Trophoblast cell (in vitro differentiated cells and primary cell): ENCODE measurements around the gene ACVR2B.

Experiments
- DNase-seq, 2 donors: peaks; one replicate each; pipeline ENCODE4 v3.0.0-alpha.2; 2016
- H2AFZ ChIP-seq: 2 replicates; pipeline ENCODE4 v1.6.1; 2013; ENCODE audit warnings: low read length, moderate library complexity, mild to moderate bottlenecking; ENCODE audit not compliant: insufficient read depth, poor library complexity
- H2AK5ac ChIP-seq: 2 replicates; pipeline ENCODE4 v1.6.1; 2013; ENCODE audit warnings: mild to moderate bottlenecking, low read length
- H2BK120ac ChIP-seq: 2 replicates; pipeline ENCODE4 v1.6.1; 2013; ENCODE audit warnings: low read length, mild to moderate bottlenecking, moderate library complexity; ENCODE audit not compliant: insufficient read depth, poor library complexity
- H2BK12ac ChIP-seq: 2 replicates; pipeline ENCODE4 v1.6.1; 2013; ENCODE audit warnings: mild to moderate bottlenecking, low read length, moderate library complexity
- H2BK5ac ChIP-seq: 2 replicates; pipeline ENCODE4 v1.6.1; 2013; ENCODE audit warnings: low read length, low read depth, moderate library complexity, mild to moderate bottlenecking; ENCODE audit not compliant: poor library complexity
- H3K14ac ChIP-seq: 2 replicates; pipeline ENCODE4 v1.6.1; 2013; ENCODE audit warnings: mild to moderate bottlenecking, low read length
- H3K18ac ChIP-seq: 2 replicates; pipeline ENCODE4 v1.6.1; 2013; ENCODE audit warnings: mild to moderate bottlenecking, low read length
- H3K23ac ChIP-seq: 2 replicates; pipeline ENCODE4 v1.6.1; 2013; ENCODE audit warnings: low read length
- H3K27ac ChIP-seq: 2 replicates; pipeline ENCODE4 v1.5.1; 2013; ENCODE audit warnings: low read depth, mild to moderate bottlenecking, inconsistent platforms, low read length, moderate library complexity
- H3K27me3 ChIP-seq: 2 replicates; pipeline ENCODE4 v1.6.1; 2013; ENCODE audit warnings: inconsistent platforms, mild to moderate bottlenecking, low read length, moderate library complexity; ENCODE audit not compliant: insufficient read depth
- H3K36me3 ChIP-seq, 2 experiments: 1 replicate in 1 of 2; 2 replicates in 1 of 2; pipeline ENCODE4 v1.6.1; 2013; ENCODE audit warnings: low read length in 2 of 2, mild to moderate bottlenecking in 2 of 2, moderate library complexity in 1 of 2; ENCODE audit not compliant: insufficient read depth in 2 of 2, control insufficient read depth in 1 of 2
- H3K4ac ChIP-seq: 2 replicates; pipeline ENCODE4 v1.6.1; 2013; ENCODE audit warnings: low read depth, mild to moderate bottlenecking, low read length, moderate library complexity
- H3K4me1 ChIP-seq, 2 experiments: 1 replicate in 1 of 2; 2 replicates in 1 of 2; pipeline ENCODE4 v1.6.1; 2013; ENCODE audit warnings: low read length in 2 of 2, mild to moderate bottlenecking in 2 of 2, moderate library complexity in 1 of 2; ENCODE audit not compliant: insufficient read depth in 2 of 2, control insufficient read depth in 1 of 2
- H3K4me2 ChIP-seq: 2 replicates; pipeline ENCODE4 v1.6.1; 2013; ENCODE audit warnings: inconsistent platforms, mild to moderate bottlenecking, low read length, moderate library complexity
- H3K4me3 ChIP-seq: 2 replicates; pipeline ENCODE4 v1.5.1; 2013; ENCODE audit warnings: mild to moderate bottlenecking, low read depth, low read length, inconsistent platforms
- H3K79me1 ChIP-seq: one replicate; pipeline ENCODE4 v1.6.1; 2013; ENCODE audit warnings: low read length
- H3K79me2 ChIP-seq: 2 replicates; pipeline ENCODE4 v1.6.1; 2013; ENCODE audit warnings: low read length, mild to moderate bottlenecking; ENCODE audit not compliant: control insufficient read depth, insufficient read depth, poor library complexity
- H3K9ac ChIP-seq: 2 replicates; pipeline ENCODE4 v1.6.1; 2013; ENCODE audit warnings: mild to moderate bottlenecking, low read length
- H3K9me3 ChIP-seq: 2 replicates; pipeline ENCODE4 v1.6.1; 2013; ENCODE audit warnings: low read depth, mild to moderate bottlenecking, control low read depth, inconsistent platforms, low read length; ENCODE audit not compliant: insufficient read depth
- H4K12ac ChIP-seq: 2 replicates; pipeline ENCODE4 v1.6.1; 2013; ENCODE audit warnings: low read depth, mild to moderate bottlenecking, low read length, moderate library complexity
- H4K8ac ChIP-seq: 2 replicates; pipeline ENCODE4 v1.6.1; 2013; ENCODE audit warnings: low read depth, mild to moderate bottlenecking, low read length, moderate library complexity
- H4K91ac ChIP-seq: one replicate; pipeline ENCODE4 v1.6.1; 2013; ENCODE audit warnings: low read depth, mild to moderate bottlenecking, low read length, moderate library complexity
- WGBS: extraction: QIAGEN DNeasy Blood & Tissue Kit; methylation state at CpG from one replicate; pipeline ENCODE4 v1.1.7; 2013; ENCODE audit warnings: missing lambda C conversion rate; ENCODE audit not compliant: insufficient read length, insufficient coverage; ENCODE audit errors: extremely low coverage; 5-methylcytosine and 5-hydroxymethylcytosine counted together

ACVR2B gene

GRCh38 chr3:38510631-38511030, 56.9 kb downstream of the ACVR2B start:
- no peak overlapping the region for H2BK5ac ChIP-seq
- no peak overlapping the region for H3K4me3 ChIP-seq
- no peak overlapping the region for H3K18ac ChIP-seq
- no peak overlapping the region for H2BK120ac ChIP-seq
- H3K27ac ChIP-seq, result no peak overlapping the region
- H3K9ac ChIP-seq, result no peak overlapping the region
- H2BK12ac ChIP-seq, result no peak overlapping the region
- DNase-seq, result no peak
- H3K79me2 ChIP-seq, result no peaks in the 10 kb centered on the region
- H2AK5ac ChIP-seq, result no peak overlapping the region
- no peak overlapping the region for H4K12ac ChIP-seq
- no peak overlapping the region for H3K4ac ChIP-seq
- H3K14ac ChIP-seq, result no peak overlapping the region
- no peak overlapping the region for H2AFZ ChIP-seq
- H3K9me3 ChIP-seq, result peaks cover 2% of the 10 kb centered on the region
- no peaks in the 10 kb centered on the region for H3K4me1 ChIP-seq
- H3K27me3 ChIP-seq, result no peaks in the 10 kb centered on the region
- peaks cover 6 to 9% of the 10 kb centered on the region in 2 experiments for H3K36me3 ChIP-seq
- H3K79me1 ChIP-seq, result no peaks in the 10 kb centered on the region
- no peak overlapping the region for H3K4me2 ChIP-seq
- H3K23ac ChIP-seq, result no peak overlapping the region
- no peak overlapping the region for H4K91ac ChIP-seq
- no peak overlapping the region for H4K8ac ChIP-seq

GRCh38 chr3:38511546-38511945, 57.9 kb downstream of the ACVR2B start:
- no peak overlapping the region for H3K4ac ChIP-seq
- H3K4me1 ChIP-seq, result no peaks in the 10 kb centered on the region
- H4K12ac ChIP-seq, result no peak overlapping the region
- H2AFZ ChIP-seq, result no peak overlapping the region
- no peaks in the 10 kb centered on the region for H3K79me2 ChIP-seq
- peaks cover 5 to 9% of the 10 kb centered on the region in 2 experiments for H3K36me3 ChIP-seq
- no peak overlapping the region for H2BK120ac ChIP-seq
- no peak overlapping the region for H3K9ac ChIP-seq
- DNase-seq, result no peak
- no peak overlapping the region for H4K8ac ChIP-seq
- H3K79me1 ChIP-seq, result no peaks in the 10 kb centered on the region
- no peak overlapping the region for H4K91ac ChIP-seq
- no peak overlapping the region for H3K4me2 ChIP-seq
- H3K18ac ChIP-seq, result no peak overlapping the region
- H3K4me3 ChIP-seq, result no peak overlapping the region
- H3K23ac ChIP-seq, result no peak overlapping the region
- no peak overlapping the region for H2BK5ac ChIP-seq
- no peaks in the 10 kb centered on the region for H3K27me3 ChIP-seq
- no peak overlapping the region for H3K14ac ChIP-seq
- WGBS, result no CpG with 5 or more reads among the region's 3 CpGs
- no peak overlapping the region for H2AK5ac ChIP-seq
- no peak overlapping the region for H2BK12ac ChIP-seq
- peaks cover 2% of the 10 kb centered on the region for H3K9me3 ChIP-seq
- no peak overlapping the region for H3K27ac ChIP-seq

GRCh38 chr3:38515367-38515766, 61.7 kb downstream of the ACVR2B start:
- no peak for DNase-seq
- Histone ChIP-seq H2AK5ac (no peak overlapping the region), H4K12ac (no peak overlapping the region), H3K79me1 (no peaks in the 10 kb centered on the region), H3K23ac (no peak overlapping the region), H3K14ac (no peak overlapping the region), H3K9ac (no peak overlapping the region), H3K27me3 (no peaks in the 10 kb centered on the region), H3K4ac (no peak overlapping the region), H3K18ac (no peak overlapping the region), H4K91ac (no peak overlapping the region), H3K4me1 (no peaks in the 10 kb centered on the region), H2BK5ac (no peak overlapping the region), H3K27ac (no peak overlapping the region), H2AFZ (no peak overlapping the region), H3K4me3 (no peak overlapping the region), H3K9me3 (peaks cover 2% of the 10 kb centered on the region), H3K4me2 (no peak overlapping the region), H3K36me3 (peaks cover 5 to 9% of the 10 kb centered on the region in 2 experiments), H4K8ac (no peak overlapping the region), H3K79me2 (no peaks in the 10 kb centered on the region), H2BK12ac (no peak overlapping the region), H2BK120ac (no peak overlapping the region)
- WGBS, result no CpG with 5 or more reads among the region's 7 CpGs

GRCh38 chr3:38516669-38517068, 63.0 kb downstream of the ACVR2B start:
- no peak overlapping the region for H3K4me2 ChIP-seq
- no peak overlapping the region for H3K23ac ChIP-seq
- no peaks in the 10 kb centered on the region for H3K4me1 ChIP-seq
- H3K9me3 ChIP-seq, result peaks cover 2% of the 10 kb centered on the region
- H3K14ac ChIP-seq, result no peak overlapping the region
- no peak overlapping the region for H3K4ac ChIP-seq
- H3K18ac ChIP-seq, result no peak overlapping the region
- no peaks in the 10 kb centered on the region for H3K79me1 ChIP-seq
- WGBS, result no CpG with 5 or more reads among the region's 1 CpG
- no peak overlapping the region for H4K8ac ChIP-seq
- no peak overlapping the region for H4K91ac ChIP-seq
- no peak overlapping the region for H3K27ac ChIP-seq
- no peak overlapping the region for H2BK120ac ChIP-seq
- H4K12ac ChIP-seq, result no peak overlapping the region
- no peak overlapping the region for H2AK5ac ChIP-seq
- no peak overlapping the region for H3K4me3 ChIP-seq
- H3K79me2 ChIP-seq, result no peaks in the 10 kb centered on the region
- H3K36me3 ChIP-seq, result peaks cover 5 to 9% of the 10 kb centered on the region in 2 experiments
- H2BK5ac ChIP-seq, result no peak overlapping the region
- no peaks in the 10 kb centered on the region for H3K27me3 ChIP-seq
- no peak for DNase-seq
- H2AFZ ChIP-seq, result no peak overlapping the region
- H3K9ac ChIP-seq, result no peak overlapping the region
- H2BK12ac ChIP-seq, result no peak overlapping the region
